Peyer's patch (tissue), 4 donors: ENCODE measurements around the gene CLEC16A.

Experiments
- CTCF ChIP-seq, 6 experiments: fragments of 450-650 bp in 4 of 6; fragments of 200-600 bp in 2 of 6; sonication (generic) in 1 of 6; IDR thresholded peaks; one replicate each; pipeline ENCODE4 v1.5.1; 2017 to 2019; ENCODE audit warnings: antibody characterized with exemption in 6 of 6, mild to moderate bottlenecking in 3 of 6, moderate library complexity in 1 of 6
- POLR2A ChIP-seq, 2 donors: fragments of 450-650 bp; IDR thresholded peaks; one replicate each; pipeline ENCODE4 v1.5.1; 2017; ENCODE audit warnings: antibody characterized with exemption in 2 of 2, mild to moderate bottlenecking in 2 of 2, moderate library complexity in 2 of 2

- TF ChIP-seq CTCF (IDR thresholded peaks at IDR 0.05) (no peak), POLR2A (IDR thresholded peaks at IDR 0.05) (no peak)
Observed at GRCh38 chr16:11102523-11102898, 158.1 kb downstream of the CLEC16A start.
